ENCODE measurements around the gene PCSK6. TPM values are rescaled to one million over a fixed set of nuclear protein-coding genes. Genes with fewer than 3 reads are reported as not detected.

Gene PCSK6
- total RNA-seq, 4 donors from 2014 or later, result 10.6 to 98.2 (median 12.8) TPM

DNA sequence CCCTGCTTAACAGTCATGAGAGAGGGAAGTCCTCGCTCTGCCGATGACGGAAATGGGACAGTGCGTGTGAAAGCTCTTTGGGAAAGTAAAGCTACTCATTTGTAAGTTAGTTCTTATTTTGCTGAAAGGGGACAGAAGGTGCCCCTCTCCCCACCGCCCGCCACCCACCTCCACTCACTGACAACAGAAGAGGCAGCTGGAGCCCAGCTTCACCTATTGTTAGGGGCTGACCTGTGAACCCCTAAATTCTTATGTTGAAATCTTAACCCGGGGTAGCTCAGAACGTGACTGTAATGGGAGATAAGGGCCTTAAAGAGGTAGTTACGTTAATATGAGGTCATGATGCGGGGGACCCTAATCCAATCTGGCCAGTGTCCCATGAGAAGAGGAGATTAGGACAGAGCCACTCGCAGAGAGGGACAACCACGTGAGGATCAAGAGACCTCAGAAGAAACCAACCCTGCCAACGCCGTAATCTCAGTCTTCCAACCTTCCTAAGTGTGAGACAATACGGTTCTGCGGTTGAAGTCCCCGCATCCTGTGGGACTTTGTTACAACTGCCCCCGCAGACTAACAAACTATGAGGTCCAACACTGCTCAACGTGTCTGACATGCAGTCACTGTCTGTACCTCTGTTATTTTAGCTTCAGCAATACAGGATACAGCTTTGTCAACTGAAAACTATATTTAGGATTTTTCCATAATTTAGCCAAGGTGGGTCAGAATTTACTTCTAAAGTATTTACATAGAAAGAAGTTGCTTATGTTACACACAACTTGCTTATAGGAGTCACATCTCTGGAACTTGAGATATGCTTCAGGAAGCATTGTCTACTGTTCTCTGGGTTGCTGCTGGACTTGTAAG is 51.7 kb downstream of the PCSK6 start:
- no peaks in the 10 kb centered on the region for H3K36me3 ChIP-seq
- H3K4me3 ChIP-seq, result no peak overlapping the region
- H3K4me1 ChIP-seq, result no peaks in the 10 kb centered on the region
- no peak for TF ChIP-seq POLR2A (IDR thresholded peaks at IDR 0.05)
- no peak overlapping the region for H3K27ac ChIP-seq
- H3K27me3 ChIP-seq, result no peaks in the 10 kb centered on the region
- DNase-seq, result no peak
- no peaks in the 10 kb centered on the region for H3K9me3 ChIP-seq

- Histone ChIP-seq H3K36me3 (no peaks in the 10 kb centered on the region), H3K27me3 (no peaks in the 10 kb centered on the region), H3K9me3 (no peaks in the 10 kb centered on the region), H3K4me1 (no peaks in the 10 kb centered on the region), H3K4me3 (no peak overlapping the region), H3K27ac (no peak overlapping the region)
- no peak for DNase-seq
- TF ChIP-seq POLR2A (IDR thresholded peaks at IDR 0.05), result no peak
- TF ChIP-seq, protein P1, sequence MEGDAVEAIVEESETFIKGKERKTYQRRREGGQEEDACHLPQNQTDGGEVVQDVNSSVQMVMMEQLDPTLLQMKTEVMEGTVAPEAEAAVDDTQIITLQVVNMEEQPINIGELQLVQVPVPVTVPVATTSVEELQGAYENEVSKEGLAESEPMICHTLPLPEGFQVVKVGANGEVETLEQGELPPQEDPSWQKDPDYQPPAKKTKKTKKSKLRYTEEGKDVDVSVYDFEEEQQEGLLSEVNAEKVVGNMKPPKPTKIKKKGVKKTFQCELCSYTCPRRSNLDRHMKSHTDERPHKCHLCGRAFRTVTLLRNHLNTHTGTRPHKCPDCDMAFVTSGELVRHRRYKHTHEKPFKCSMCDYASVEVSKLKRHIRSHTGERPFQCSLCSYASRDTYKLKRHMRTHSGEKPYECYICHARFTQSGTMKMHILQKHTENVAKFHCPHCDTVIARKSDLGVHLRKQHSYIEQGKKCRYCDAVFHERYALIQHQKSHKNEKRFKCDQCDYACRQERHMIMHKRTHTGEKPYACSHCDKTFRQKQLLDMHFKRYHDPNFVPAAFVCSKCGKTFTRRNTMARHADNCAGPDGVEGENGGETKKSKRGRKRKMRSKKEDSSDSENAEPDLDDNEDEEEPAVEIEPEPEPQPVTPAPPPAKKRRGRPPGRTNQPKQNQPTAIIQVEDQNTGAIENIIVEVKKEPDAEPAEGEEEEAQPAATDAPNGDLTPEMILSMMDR (IDR thresholded peaks at IDR 0.05), result no peak
Measured at GRCh38 chr15:101437209-101437608, 52.3 kb downstream of the PCSK6 start.

DNA sequence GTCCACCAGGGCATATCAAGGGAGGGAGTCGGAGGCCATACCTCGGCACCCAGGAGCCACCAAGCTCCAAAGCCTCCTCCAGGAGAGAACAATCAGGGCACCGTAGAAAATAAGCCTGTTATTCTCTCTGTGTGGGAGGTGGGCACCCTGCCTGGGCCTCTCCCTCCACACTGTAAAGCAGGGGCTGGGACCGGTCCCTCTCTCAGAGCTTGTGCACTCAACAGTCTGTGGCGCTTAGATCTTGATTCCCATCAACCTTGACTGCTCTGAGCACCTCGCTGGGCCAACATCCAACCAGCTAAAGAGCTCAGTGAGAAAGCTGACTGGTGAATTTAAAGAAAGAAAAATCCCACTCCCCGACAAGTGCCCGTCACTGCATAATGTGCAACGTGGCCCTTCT is 53.0 kb downstream of the PCSK6 start:
- TF ChIP-seq, protein P1 (IDR thresholded peaks at IDR 0.05), result no peak
- TF ChIP-seq POLR2A (IDR thresholded peaks at IDR 0.05), result no peak
- H3K36me3 ChIP-seq, result no peaks in the 10 kb centered on the region
- no peak overlapping the region for H3K27ac ChIP-seq
- H3K4me3 ChIP-seq, result no peak overlapping the region
- no peak for DNase-seq
- no peaks in the 10 kb centered on the region for H3K27me3 ChIP-seq
- no peaks in the 10 kb centered on the region for H3K9me3 ChIP-seq
- no peaks in the 10 kb centered on the region for H3K4me1 ChIP-seq

- H3K27ac ChIP-seq, result no peak overlapping the region
- no peak for TF ChIP-seq POLR2A (IDR thresholded peaks at IDR 0.05)
- TF ChIP-seq, protein P1 (IDR thresholded peaks at IDR 0.05), result no peak
- no peaks in the 10 kb centered on the region for H3K27me3 ChIP-seq
- no peak overlapping the region for H3K4me3 ChIP-seq
- H3K36me3 ChIP-seq, result no peaks in the 10 kb centered on the region
- DNase-seq, result no peak
- H3K4me1 ChIP-seq, result no peaks in the 10 kb centered on the region
- no peaks in the 10 kb centered on the region for H3K9me3 ChIP-seq
Measured at GRCh38 chr15:101435761-101436160, 53.7 kb downstream of the PCSK6 start.

DNA sequence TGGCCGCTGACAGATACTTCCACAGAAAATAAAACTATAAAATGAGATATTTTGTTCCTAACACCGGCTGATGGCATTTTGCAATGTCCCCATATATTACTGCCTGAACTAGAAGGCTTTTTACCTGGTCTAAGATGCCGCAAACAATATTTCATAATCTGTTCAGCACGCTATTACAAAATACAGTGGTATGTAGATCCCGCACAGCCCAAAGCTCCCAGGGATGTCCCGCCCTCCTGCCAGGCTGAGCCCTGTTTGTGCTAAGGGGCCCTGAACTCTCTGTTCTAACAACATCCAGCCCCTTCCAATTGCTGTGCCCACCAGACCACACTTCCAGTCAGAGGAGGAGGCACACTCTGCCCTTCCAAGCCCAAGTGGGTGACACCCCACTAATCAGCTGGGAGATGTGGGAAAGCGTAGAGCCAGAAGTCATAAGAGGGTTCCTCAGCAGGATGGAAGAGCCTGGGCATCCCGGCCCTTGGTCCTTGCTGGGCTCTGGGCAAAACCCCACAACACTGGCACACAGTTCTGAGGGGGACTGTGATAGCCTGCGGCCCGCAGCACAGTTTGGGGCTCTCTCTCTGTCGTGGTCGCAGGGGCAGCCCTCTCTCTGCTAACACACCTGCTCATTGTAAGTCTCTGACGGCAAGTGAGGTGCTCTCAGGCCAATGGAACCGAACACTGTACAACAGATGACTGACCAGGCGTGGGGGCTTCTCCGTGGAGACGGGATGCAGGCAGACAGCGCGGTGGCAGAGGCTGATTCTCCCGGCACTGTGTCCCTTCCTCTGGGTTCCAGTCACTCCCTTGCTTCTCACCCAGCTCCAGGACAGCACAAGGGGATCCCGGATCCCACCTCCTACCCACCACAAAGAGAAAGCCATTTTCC is 55.2 kb downstream of the PCSK6 start:
- H3K36me3 ChIP-seq, result no peaks in the 10 kb centered on the region
- no peaks in the 10 kb centered on the region for H3K27me3 ChIP-seq
- TF ChIP-seq POLR2A (IDR thresholded peaks at IDR 0.05), result no peak
- TF ChIP-seq, protein P1 (IDR thresholded peaks at IDR 0.05), result no peak
- H3K27ac ChIP-seq, result no peak overlapping the region
- no peak overlapping the region for H3K4me3 ChIP-seq
- no peaks in the 10 kb centered on the region for H3K4me1 ChIP-seq
- no peak for DNase-seq
- no peaks in the 10 kb centered on the region for H3K9me3 ChIP-seq

DNA sequence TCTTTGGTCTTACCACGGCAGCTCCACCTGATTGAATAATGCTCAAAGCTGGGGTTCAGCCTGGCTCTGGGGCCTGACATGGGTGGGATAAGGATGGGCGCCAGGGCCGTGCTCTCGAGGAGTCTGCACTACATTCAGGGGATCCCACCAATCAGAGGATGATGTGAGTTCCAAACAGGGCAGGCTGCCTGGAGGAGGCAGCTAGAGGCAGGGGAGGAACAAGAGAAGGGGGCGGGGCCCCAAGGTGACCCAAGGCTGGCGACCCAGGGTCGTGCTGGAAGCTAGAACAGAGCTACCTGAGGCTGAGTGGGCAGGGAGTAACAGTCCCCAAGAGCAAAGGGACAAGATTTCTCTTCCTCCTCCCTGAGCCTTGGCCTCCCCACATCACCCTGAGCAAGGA is 56.1 kb downstream of the PCSK6 start:
- DNase-seq, result no peak
- Histone ChIP-seq H3K9me3 (no peaks in the 10 kb centered on the region), H3K4me3 (no peak overlapping the region), H3K27ac (no peak overlapping the region), H3K4me1 (no peaks in the 10 kb centered on the region), H3K36me3 (no peaks in the 10 kb centered on the region), H3K27me3 (no peaks in the 10 kb centered on the region)
- no peak for TF ChIP-seq POLR2A (IDR thresholded peaks at IDR 0.05)
- TF ChIP-seq, protein P1 (IDR thresholded peaks at IDR 0.05), result no peak

All from Peyer's patch (tissue), 4 donors.